Activated CD4-positive, alpha-beta T cell treated with anti-CD3 and anti-CD28 coated beads, Interleukin-2, amount 50 U/mL, for 24 hours (primary cell): ENCODE data around the gene CST8.

Source experiments
- DNase-seq, 2 donors: peaks; one replicate each; pipeline ENCODE4 v3.0.0-alpha.2; 2020; ENCODE audit warnings: low read depth in 1 of 2, low spot score in 1 of 2

The CST8 gene

GRCh38 chr20:23475395-23475794, 15.5 kb upstream of the CST8 start:
- DNase-seq: no peak

GRCh38 chr20:23476015-23476754, 14.7 kb upstream of the CST8 start:
- no peak for DNase-seq

- no peak for DNase-seq
Observed at GRCh38 chr20:23477223-23477622, 13.7 kb upstream of the CST8 start.

- no peak for DNase-seq
Observed at GRCh38 chr20:23479043-23479442, 11.9 kb upstream of the CST8 start.

DNA sequence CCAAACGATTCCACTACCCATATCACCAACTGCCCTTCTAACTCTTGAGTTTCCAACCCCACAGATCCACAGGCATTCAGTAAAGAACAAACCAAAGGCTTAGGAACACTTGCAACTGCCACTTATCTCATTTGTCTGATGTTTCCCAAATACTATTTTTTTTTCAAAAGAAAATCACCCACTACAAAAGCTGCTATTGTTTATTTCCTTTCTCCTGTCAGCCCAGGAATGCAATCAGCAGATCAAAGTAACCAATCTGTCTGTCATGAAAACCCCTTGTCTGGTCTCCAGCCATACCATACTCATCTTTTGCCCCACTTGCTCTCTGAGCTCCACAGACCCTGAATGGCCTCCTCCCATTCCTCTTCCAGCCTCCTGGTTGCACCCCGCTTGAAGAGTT, 8.8 kb upstream of the CST8 start:
- DNase-seq: no peak

DNA sequence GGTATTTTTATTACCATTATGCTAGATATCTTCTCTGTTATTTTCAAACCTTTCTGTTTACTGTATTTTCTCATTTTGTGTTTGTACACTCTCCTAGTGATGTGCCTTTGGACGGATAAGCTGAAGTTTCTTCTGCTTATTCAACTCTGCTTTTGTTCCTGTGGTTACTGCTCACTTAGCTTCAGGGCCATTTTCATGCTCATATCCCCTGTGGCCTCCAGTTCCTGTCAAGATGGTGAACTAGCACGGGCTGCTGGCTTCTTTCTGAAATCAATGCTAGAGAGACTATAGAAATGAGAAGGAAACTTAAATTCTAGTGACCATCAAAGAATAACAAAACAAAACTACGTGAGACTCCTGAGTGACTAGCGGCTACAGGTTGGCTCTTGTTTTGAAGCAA, 6.8 kb upstream of the CST8 start:
- no peak for DNase-seq

- no peak for DNase-seq
Observed at GRCh38 chr20:23488470-23488869, 2.4 kb upstream of the CST8 start.

- DNase-seq: no peak
Observed at GRCh38 chr20:23488996-23489395, 1.9 kb upstream of the CST8 start.

GRCh38 chr20:23492292-23492691, 1.4 kb downstream of the CST8 start:
- no peak for DNase-seq

- no peak for DNase-seq
Observed at GRCh38 chr20:23493172-23493772, 2.4 kb downstream of the CST8 start.

DNA sequence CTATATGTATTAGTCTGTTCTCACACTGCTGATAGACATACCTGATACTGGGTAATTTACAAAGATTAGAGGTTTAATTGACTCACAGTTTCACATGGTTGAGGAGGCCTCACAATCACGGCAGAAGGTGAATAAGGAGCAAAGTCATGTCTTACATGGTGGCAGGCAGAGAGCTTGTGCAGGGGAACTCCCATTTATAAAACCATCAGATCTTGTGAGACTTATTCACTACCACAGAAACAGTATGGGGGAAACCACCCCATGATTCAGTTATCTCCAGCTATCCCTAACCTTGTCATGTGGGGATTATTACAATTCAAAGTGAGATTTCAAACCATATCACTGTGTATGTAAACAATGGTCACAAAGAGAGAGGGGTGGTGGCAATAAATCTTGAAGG, 6.6 kb downstream of the CST8 start:
- peak in 1 of 2 donors; percentile 13 for DNase-seq

DNA sequence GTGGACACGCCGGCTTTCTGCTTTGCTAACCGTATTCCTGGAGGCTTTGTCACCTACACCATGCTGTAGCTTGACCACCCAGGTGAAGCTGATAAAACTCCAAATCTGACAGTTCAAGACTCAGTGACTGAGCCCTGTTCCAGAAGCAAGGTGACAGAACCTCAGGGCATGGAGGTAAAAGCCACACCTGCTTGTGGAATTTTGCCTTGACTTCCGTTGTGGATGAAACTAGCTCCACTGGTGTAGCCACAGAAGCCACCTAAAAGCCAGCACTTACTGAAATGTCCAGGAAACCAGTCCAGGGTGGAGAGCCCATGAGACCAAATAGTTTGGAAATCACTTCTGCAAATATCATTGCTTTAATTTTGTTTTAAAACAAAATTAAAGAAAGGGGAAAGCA, 11.0 kb downstream of the CST8 start:
- no peak for DNase-seq

DNA sequence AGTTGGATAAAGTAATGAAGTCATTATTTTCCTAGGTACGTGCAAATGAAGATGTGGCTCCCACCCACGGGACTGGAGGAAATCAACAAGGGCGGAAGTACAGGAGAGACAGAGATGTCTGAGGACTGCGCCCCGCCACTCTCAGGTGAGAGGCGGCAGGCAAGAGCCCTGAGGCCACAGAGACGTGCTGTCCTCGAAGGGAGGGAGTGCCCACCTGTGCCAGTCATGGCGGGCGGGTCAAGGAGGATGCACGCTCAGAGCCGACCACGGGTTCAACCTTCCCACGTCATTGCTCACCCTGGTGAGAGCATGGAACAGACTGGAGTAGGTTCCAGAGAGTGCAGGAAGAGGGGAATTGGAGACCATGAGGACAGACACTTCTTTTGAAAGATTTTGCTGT, 12.7 kb downstream of the CST8 start:
- no peak for DNase-seq

DNA sequence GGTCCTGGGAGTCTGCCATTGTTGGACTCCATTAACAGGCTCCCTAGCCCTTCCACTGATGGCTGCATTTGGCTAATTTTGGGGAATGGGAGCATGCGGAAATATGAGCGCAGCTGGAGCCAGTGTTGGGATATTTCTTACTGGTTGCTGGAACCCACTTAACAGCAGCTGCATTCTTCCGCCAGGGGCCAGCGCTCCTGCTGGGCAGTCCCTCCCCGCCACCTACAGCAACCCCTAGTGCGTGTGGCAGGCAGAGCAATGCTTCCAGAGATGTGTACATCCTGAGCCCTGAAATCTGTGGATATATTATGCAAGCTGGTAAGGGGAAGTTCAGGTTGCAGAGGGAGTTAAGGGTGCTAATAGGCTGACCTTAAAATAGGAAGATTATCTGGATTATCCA, 16.4 kb downstream of the CST8 start:
- no peak for DNase-seq

DNA sequence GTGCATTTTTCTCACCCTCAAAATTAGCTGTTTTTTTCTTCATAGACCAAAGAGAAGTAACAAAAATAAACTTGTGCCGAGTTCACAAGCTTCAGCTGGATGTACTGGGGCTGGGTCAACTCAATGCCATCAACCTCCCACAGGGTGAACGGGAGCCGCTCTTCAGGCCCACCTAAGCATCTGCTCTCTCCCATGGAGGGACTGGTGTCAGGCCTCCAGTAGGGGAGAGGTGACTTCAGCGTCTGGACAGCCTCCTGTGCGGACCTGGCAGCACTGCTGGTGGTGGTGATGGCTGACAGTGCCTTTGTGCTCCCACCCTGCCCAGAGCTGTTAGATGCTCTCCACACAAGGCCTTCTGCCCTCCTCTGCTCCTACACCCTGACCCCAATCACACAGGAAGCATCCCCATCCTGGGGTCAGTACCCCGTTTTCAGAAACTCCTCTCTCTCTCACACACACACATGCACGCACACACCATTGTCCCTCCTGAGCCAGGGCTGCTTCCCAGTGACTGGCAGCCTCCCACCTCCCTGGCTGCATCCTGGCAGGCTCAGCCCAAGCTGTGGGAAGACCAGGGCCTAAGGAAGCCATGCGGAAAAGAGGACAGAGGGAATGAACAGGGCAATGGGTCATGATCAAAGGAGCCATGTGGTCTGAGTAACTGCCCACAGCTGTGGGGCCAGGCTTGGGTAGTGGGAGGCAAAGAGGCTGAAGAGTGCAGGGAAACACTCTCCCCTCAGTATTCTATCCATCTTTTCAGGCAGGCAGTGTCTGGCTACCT, 17.7 kb downstream of the CST8 start:
- DNase-seq: no peak

DNA sequence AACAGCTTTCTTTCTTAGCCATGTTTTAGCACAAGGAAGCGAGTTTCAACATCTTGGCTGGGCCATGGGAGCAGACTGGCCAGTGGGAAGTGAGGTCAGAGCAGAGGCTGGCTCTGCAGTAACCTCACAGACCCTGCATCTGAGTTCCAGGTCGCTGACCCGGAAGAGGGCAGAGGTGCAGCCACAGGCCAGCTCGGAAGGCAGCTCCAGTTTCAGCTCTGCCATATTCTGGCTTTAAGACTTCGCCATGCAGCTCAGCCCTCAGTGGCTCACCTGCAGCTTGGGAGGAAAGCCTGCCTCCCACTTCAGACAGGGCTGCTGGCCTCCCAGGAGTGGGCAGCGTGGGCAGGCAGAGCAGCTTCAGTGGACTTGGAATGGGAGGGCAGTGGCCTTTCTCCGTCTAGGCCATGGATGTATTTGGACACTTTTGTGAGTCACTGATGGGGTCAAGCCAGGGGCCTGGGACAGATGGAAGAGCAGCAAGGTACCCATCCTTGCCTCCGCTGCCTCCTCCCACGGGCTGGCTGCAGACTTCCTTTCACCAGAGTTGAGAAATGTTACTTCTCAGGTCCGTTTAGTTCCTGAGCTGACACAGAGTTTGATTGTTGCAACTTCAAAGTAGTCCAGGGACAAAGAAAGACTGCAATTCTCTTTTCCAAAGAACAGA, 18.5 kb downstream of the CST8 start:
- DNase-seq: no peak

- DNase-seq: no peak
Observed at GRCh38 chr20:23510000-23510590, 19.2 kb downstream of the CST8 start.

- DNase-seq: no peak
Observed at GRCh38 chr20:23513164-23513563, 22.2 kb downstream of the CST8 start.

DNA sequence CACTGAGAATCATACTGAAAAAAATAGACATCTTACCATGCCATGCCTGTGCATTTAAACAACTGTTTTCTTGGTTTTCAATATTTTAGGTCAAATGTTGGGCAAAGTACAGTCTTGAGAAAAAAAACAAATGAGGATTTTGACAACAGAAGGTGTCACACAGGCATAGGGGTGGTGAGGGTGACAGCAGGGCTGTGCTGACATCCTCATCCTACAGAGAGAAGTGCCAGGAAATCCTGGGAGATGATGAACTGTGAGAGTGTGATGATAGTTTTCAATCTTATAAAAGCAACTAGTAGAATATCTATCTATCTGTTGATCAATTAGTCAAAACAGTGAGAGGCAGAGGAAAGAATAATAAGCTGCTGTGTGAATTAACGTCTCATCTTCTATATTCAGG, 23.9 kb downstream of the CST8 start:
- no peak for DNase-seq

- DNase-seq: no peak
Observed at GRCh38 chr20:23515250-23515939, 24.5 kb downstream of the CST8 start.

- DNase-seq: no peak
Observed at GRCh38 chr20:23517719-23518118, 26.8 kb downstream of the CST8 start.
